GM12878 (cell line): ENCODE data around the gene RUFY3. TPM values are rescaled to one million over a fixed set of nuclear protein-coding genes. Genes with fewer than 3 reads are reported as not detected.

Source experiments
- ATAC-seq: fragments of 200-7000 bp; cut with Tn5 transposase; 3 replicates; pipeline ENCODE4 v1.9.1; 2020; ENCODE audit warnings: mild to moderate bottlenecking, moderate library complexity
- BruUV-seq: library from RNA; stranded (reverse); fragments of 400-500 nt; replicated peaks from 2 replicates; lab custom pipeline; 2021; lab: Mats Ljungman, UMichigan
- CTCF ChIA-PET: fragments of 300-600 bp; sonication (Branson Sonifier 250); formaldehyde crosslinking; extraction: SDS; loops from one replicate; lab custom pipeline; 2021; ENCODE audit warnings: inconsistent platforms; lab: Yijun Ruan, JAX
- POLR2A ChIA-PET: fragments of 350-600 bp; formaldehyde crosslinking; extraction: SDS; loops from one replicate; lab custom pipeline; 2021; ENCODE audit warnings: inconsistent platforms; lab: Charles Lee
- RAD21 ChIA-PET: fragments of 300-600 bp; sonication (Branson Sonifier 250); formaldehyde crosslinking; loops from one replicate; lab custom pipeline; 2023; ENCODE audit warnings: antibody characterized with exemption; ENCODE audit not compliant: unreplicated experiment; lab: Charles Lee
- SMC1A ChIA-PET: fragments of 300-600 bp; sonication (Branson Sonifier 250); formaldehyde crosslinking; loops from one replicate; lab custom pipeline; 2023; ENCODE audit not compliant: unreplicated experiment, uncharacterized antibody; lab: Charles Lee
- DNase-seq: peaks from one replicate; pipeline ENCODE4 v3.0.0-alpha.2; 2011; ENCODE audit warnings: low read depth, low spot score
- FAIRE-seq: peaks from 3 replicates; lab custom pipeline; 2011; peaks lifted over from hg19 to GRCh38; lab: Jason Lieb, UNC
- H2AFZ ChIP-seq: 2 replicates; pipeline ENCODE4 v1.6.0; 2011; ENCODE audit warnings: low read depth, low read length, control low read depth; ENCODE audit not compliant: control insufficient read depth
- H3K27ac ChIP-seq: 2 replicates; pipeline ENCODE4 v1.5.1; 2011; ENCODE audit warnings: control low read depth; ENCODE audit not compliant: control insufficient read depth, insufficient read depth
- H3K27me3 ChIP-seq, 2 experiments: replicated peaks in 1 of 2; 2 replicates each; pipeline versions ENCODE4 v1.6.0 to v1.6.1; 2011; ENCODE audit warnings: low read length in 1 of 2; ENCODE audit not compliant: control insufficient read depth in 2 of 2, insufficient read depth in 2 of 2
- H3K36me3 ChIP-seq, 2 experiments: 2 replicates each; pipeline ENCODE4 v1.5.1; 2011; ENCODE audit warnings: low read length in 1 of 2; ENCODE audit not compliant: control insufficient read depth in 2 of 2, insufficient read depth in 2 of 2
- H3K4me1 ChIP-seq: 2 replicates; pipeline ENCODE4 v1.6.1; 2011; ENCODE audit warnings: mild to moderate bottlenecking, low read length, moderate library complexity, mixed read lengths; ENCODE audit not compliant: control insufficient read depth, insufficient read depth
- H3K4me2 ChIP-seq: 2 replicates; pipeline ENCODE4 v1.6.0; 2011; ENCODE audit warnings: control low read depth; ENCODE audit not compliant: control insufficient read depth, insufficient read depth
- H3K4me3 ChIP-seq: fragments of 200-600 bp; sonication (generic); 2 replicates; pipeline ENCODE4 v1.5.1; 2016
- H3K79me2 ChIP-seq: 2 replicates; pipeline ENCODE4 v1.6.0; 2011; ENCODE audit warnings: low read length; ENCODE audit not compliant: control insufficient read depth, insufficient read depth
- H3K9ac ChIP-seq: 2 replicates; pipeline ENCODE4 v1.8.0; 2011; ENCODE audit warnings: low read length, control low read depth, mixed read lengths; ENCODE audit not compliant: control insufficient read depth, insufficient read depth
- H3K9me3 ChIP-seq: replicated peaks from 3 replicates; pipeline ENCODE4 v1.5.1; 2011; ENCODE audit warnings: mild to moderate bottlenecking, low read length; ENCODE audit not compliant: control insufficient read depth, insufficient read depth
- H4K20me1 ChIP-seq: 2 replicates; pipeline ENCODE4 v1.6.0; 2011; ENCODE audit not compliant: control insufficient read depth, insufficient read depth
- ATF7 ChIP-seq: fragments of 450-650 bp; IDR thresholded peaks from 2 replicates; pipeline ENCODE4 v1.6.1; 2016; ENCODE audit warnings: low read depth, mild to moderate bottlenecking
- BACH1 ChIP-seq: fragments of 450-650 bp; IDR thresholded peaks from 2 replicates; pipeline ENCODE4 v1.6.1; 2017; ENCODE audit warnings: mild to moderate bottlenecking, borderline replicate concordance
- BCLAF1 ChIP-seq: fragments of 450-650 bp; IDR thresholded peaks from 2 replicates; pipeline ENCODE4 v1.6.1; 2017; ENCODE audit warnings: antibody characterized with exemption, mild to moderate bottlenecking, moderate library complexity
- BHLHE40 ChIP-seq, 2 experiments: fragments of 450-650 bp in 1 of 2; IDR thresholded peaks; 2 replicates each; pipeline ENCODE4 v1.6.1; 2011 to 2017; ENCODE audit warnings: low read depth in 2 of 2, borderline replicate concordance in 1 of 2, improper control_type of control experiment in 1 of 2, low read length in 1 of 2, mild to moderate bottlenecking in 1 of 2
- BMI1 ChIP-seq: fragments of 450-650 bp; IDR thresholded peaks from 2 replicates; pipeline ENCODE4 v1.6.1; 2016; ENCODE audit warnings: mild to moderate bottlenecking, moderate library complexity, borderline replicate concordance
- CREM ChIP-seq: IDR thresholded peaks from 2 replicates; pipeline ENCODE4 v1.6.1; 2014; ENCODE audit warnings: antibody characterized with exemption, low read depth
- EED ChIP-seq: sonication (generic); IDR thresholded peaks from 2 replicates; pipeline ENCODE4 v1.6.1; 2016; ENCODE audit warnings: antibody characterized with exemption, low read depth
- FOS ChIP-seq: IDR thresholded peaks from 3 replicates; pipeline ENCODE4 v1.6.1; 2011; ENCODE audit warnings: borderline replicate concordance; ENCODE audit not compliant: insufficient read length; ENCODE audit errors: extremely low read depth
- IKZF1 ChIP-seq: fragments of 450-650 bp; conservative IDR thresholded peaks from 2 replicates; pipeline ENCODE4 v1.6.1; 2017; ENCODE audit warnings: antibody characterized with exemption, mild to moderate bottlenecking
- MLLT1 ChIP-seq: fragments of 450-650 bp; IDR thresholded peaks from 2 replicates; pipeline ENCODE4 v1.6.1; 2016; ENCODE audit warnings: mild to moderate bottlenecking
- NFIC ChIP-seq: IDR thresholded peaks from 2 replicates; pipeline ENCODE4 v1.6.1; 2012; ENCODE audit warnings: low read depth, mild to moderate bottlenecking, inconsistent platforms, low read length, moderate library complexity
- NR2F1 ChIP-seq: fragments of 450-650 bp; conservative IDR thresholded peaks from 2 replicates; pipeline ENCODE4 v1.6.1; 2017; ENCODE audit warnings: mild to moderate bottlenecking
- PKNOX1 ChIP-seq: fragments of 450-650 bp; IDR thresholded peaks from 2 replicates; pipeline ENCODE4 v1.6.1; 2016; ENCODE audit warnings: mild to moderate bottlenecking
- PML ChIP-seq: IDR thresholded peaks from 2 replicates; pipeline ENCODE4 v1.6.1; 2012; ENCODE audit warnings: low read length, inconsistent platforms
- RELA ChIP-seq: fragments of 450-650 bp; IDR thresholded peaks from 2 replicates; pipeline ENCODE4 v1.8.0; 2014; ENCODE audit warnings: borderline replicate concordance; ENCODE audit not compliant: partially characterized antibody
- RUNX3 ChIP-seq: IDR thresholded peaks from 2 replicates; pipeline ENCODE4 v1.6.1; 2012; ENCODE audit warnings: low read length, inconsistent platforms
- WGBS: methylation state at CpG from one replicate; pipeline ENCODE4 v1.1.6; 2016; ENCODE audit warnings: low lambda C conversion rate; ENCODE audit not compliant: insufficient replicate concordance, insufficient coverage; ENCODE audit errors: missing lambda C conversion rate; 5-methylcytosine and 5-hydroxymethylcytosine counted together
- in situ Hi-C: fragments of 300-500 bp; cut with MboI; formaldehyde crosslinking; loops from 9 replicates; pipeline ENCODE4 v1.14.3; 2018; ENCODE audit warnings: mixed read lengths
- intact Hi-C: fragments of 100-400 bp; cut with micrococcal nuclease; formaldehyde crosslinking; loops from one replicate; pipeline ENCODE4 v1.14.2; 2022; ENCODE audit not compliant: unreplicated experiment
- polyA plus RNA-seq, 11 experiments: library from polyadenylated mRNA; depleted of rRNA in 4 of 11; unstranded in 6 of 11; stranded (reverse) in 5 of 11; fragments of >200 nt; fragmentation: Nextera tagmentation in 4 of 11; fragmentation: Illumina TruSeq in 1 of 11; extraction: Ambion mirVana in 4 of 11; extraction: Trizol in 1 of 11; gene quantifications; 1 replicate in 1 of 11; 2 replicates in 10 of 11; pipeline versions ENCODE4 v1.2.1 to v1.2.3, GENCODE V29; 2011 to 2016; ENCODE audit warnings: inconsistent platforms in 2 of 11, missing spikeins in 2 of 11, low read depth in 1 of 11
- total RNA-seq, 4 experiments: library from RNA; depleted of rRNA in 3 of 4; stranded (reverse); fragments of >200 nt in 3 of 4; fragmentation: Illumina TruSeq in 1 of 4; extraction: Trizol in 1 of 4; gene quantifications; 2 replicates each; pipeline versions ENCODE4 v1.2.1 to v1.2.3, GENCODE V29; 2013 to 2021

RUFY3 gene
- total and polyA plus RNA-seq, 10 of the 15 experiments (the other 5 are each of a cell fraction or from before 2014, with no cell fraction given) = 5.1 to 28.3 (median 13.1) TPM

GRCh38 chr4:70714079-70714887, 7.5 kb upstream of the RUFY3 start (continued):
- TF ChIP-seq BCLAF1 (no peak), FOS (no peak)

- Histone ChIP-seq H3K4me3 (peak overlapping the region; percentile 13; the same call in 1 of the 2 replicates), H3K79me2 (no peaks in the 10 kb centered on the region; the same call in 1 of the 2 replicates), H3K27me3 (no peaks in the 10 kb centered on the region), H3K9me3 (no peaks in the 10 kb centered on the region), H4K20me1 (no peaks in the 10 kb centered on the region), H3K4me2 (peak overlapping the region; percentile 89), H3K36me3 (no peaks in the 10 kb centered on the region), H3K9ac (no peak overlapping the region), H3K27ac (peak overlapping the region; percentile 72), H2AFZ (no peak overlapping the region; the same call in 1 of the 2 replicates), H3K4me1 (peaks cover 33% of the 10 kb centered on the region)
- DNase-seq (no peak), ATAC-seq (peak; percentile 22), FAIRE-seq (no peak)
- SMC1A ChIA-PET = interaction anchor here (0.9 to 5.9 kb wide), 9 partner anchors 8 to 128 kb away, joined by 3 to 65 read pairs (median 4); no protein-coding TSS in a partner anchor
- POLR2A ChIA-PET = interaction anchor here (0.6 to 1.6 kb wide), 8 partner anchors 9 to 115 kb away, joined by 3 to 6 read pairs (median 4); no protein-coding TSS in a partner anchor
- WGBS = 30% methylated on average over 6 of the region's 6 CpGs
- no TSS peak for BruUV-seq
- CTCF ChIA-PET = interaction anchor here (0.9 to 5.0 kb wide), 7 partner anchors 9 to 25 kb away, joined by 3 to 41 read pairs (median 5); no protein-coding TSS in a partner anchor
- in situ Hi-C loops = no loop called here
- RAD21 ChIA-PET = interaction anchor here (0.8 to 4.8 kb wide), 7 partner anchors 9 to 58 kb away, joined by 3 to 43 read pairs (median 5); no protein-coding TSS in a partner anchor
- intact Hi-C loops = no loop called here
- TF ChIP-seq NR2F1 = peak; percentile 11; the same call in 1 of the 2 replicates
- TF ChIP-seq PKNOX1 = no peak
- TF ChIP-seq BACH1 = no peak
- TF ChIP-seq RELA = peak; percentile 30
- TF ChIP-seq MLLT1 = peak; percentile 28; the same call in 1 of the 2 replicates
- TF ChIP-seq CREM = 0 out of 2 replicates have a peak, but pooled peaks have one; percentile 24
- peak; percentile 69; the same call in 1 of the 2 replicates for TF ChIP-seq NFIC
- TF ChIP-seq IKZF1 = 0 out of 2 replicates have a peak, but pooled peaks have one; percentile 20
- peak; percentile 33 to 81; a peak in 3 of 4 replicates for TF ChIP-seq BHLHE40 (IDR thresholded peaks at IDR 0.05; ENCODE audit: borderline replicate concordance in 1 of 2, low read depth in 2 of 2, low read length in 1 of 2)
- peak; percentile 17; the same call in 1 of the 2 replicates for TF ChIP-seq ATF7
- no peak for TF ChIP-seq PML
- no peak for TF ChIP-seq RUNX3
- peak; percentile 25 for TF ChIP-seq EED
- TF ChIP-seq BMI1 = no peak
Measured at GRCh38 chr4:70715097-70715496, 6.7 kb upstream of the RUFY3 start.
